HepG2 (cell line): ENCODE measurements around the gene EIF4G3. TPM values are rescaled to one million over a fixed set of nuclear protein-coding genes. Genes with fewer than 3 reads are reported as not detected.

Experiments used
- ARID3A ChIP-seq: IDR thresholded peaks from 2 replicates; pipeline ENCODE4 v1.6.1; 2012; ENCODE audit warnings: low read depth, low read length, improper control_type of control experiment
- CHCHD3 ChIP-seq: sonication (generic); formaldehyde crosslinking; IDR thresholded peaks from 2 replicates; pipeline ENCODE4 v1.8.0; 2022; ENCODE audit warnings: mild to moderate bottlenecking, missing genetic modification reagents, moderate library complexity
- CHD2 ChIP-seq: IDR thresholded peaks from 2 replicates; pipeline ENCODE4 v1.6.1; 2011; ENCODE audit warnings: low read depth, low read length, improper control_type of control experiment
- CHD4 ChIP-seq: fragments of 200-600 bp; sonication (generic); IDR thresholded peaks from 2 replicates; pipeline ENCODE4 v1.7.0; 2017; ENCODE audit warnings: mild to moderate bottlenecking, low read length, borderline replicate concordance
- ERF ChIP-seq: IDR thresholded peaks from 2 replicates; pipeline ENCODE4 v1.6.1; 2018; ENCODE audit warnings: missing biosample characterization, missing genetic modification reagents
- HDAC1 ChIP-seq: sonication (generic); formaldehyde crosslinking; IDR thresholded peaks from 2 replicates; pipeline ENCODE4 v1.5.1; 2020; ENCODE audit warnings: mild to moderate bottlenecking, missing genetic modification reagents
- MATR3 ChIP-seq: sonication (generic); formaldehyde crosslinking; IDR thresholded peaks from 2 replicates; pipeline ENCODE4 v1.4.0; 2020; ENCODE audit warnings: missing genetic modification reagents
- NFE2L2 ChIP-seq: fragments of 150-350 bp; IDR thresholded peaks from 2 replicates; pipeline ENCODE4 v1.6.1; 2014; ENCODE audit warnings: low read length
- REXO4 ChIP-seq: sonication (generic); formaldehyde crosslinking; IDR thresholded peaks from 2 replicates; pipeline ENCODE4 v1.8.0; 2022; ENCODE audit warnings: missing genetic modification reagents, mild to moderate bottlenecking, borderline replicate concordance
- SNRNP70 ChIP-seq: fragments of 200-400 bp; formaldehyde crosslinking; IDR thresholded peaks from 2 replicates; pipeline ENCODE4 v1.6.1; 2017; ENCODE audit warnings: mild to moderate bottlenecking, low read depth, low read length, moderate library complexity
- ZNF605 ChIP-seq: sonication (generic); formaldehyde crosslinking; IDR thresholded peaks from 2 replicates; pipeline ENCODE4 v1.8.0; 2022; ENCODE audit warnings: mild to moderate bottlenecking, missing genetic modification reagents
- ZNF703 ChIP-seq: sonication (generic); formaldehyde crosslinking; IDR thresholded peaks from 2 replicates; pipeline ENCODE4 v1.5.1; 2020; ENCODE audit warnings: missing genetic modification reagents, mild to moderate bottlenecking, moderate library complexity, borderline replicate concordance
- ZNF782 ChIP-seq: sonication (generic); formaldehyde crosslinking; IDR thresholded peaks from 2 replicates; pipeline ENCODE4 v1.4.0; 2020; ENCODE audit warnings: missing genetic modification reagents, mild to moderate bottlenecking, borderline replicate concordance
- ZNF790 ChIP-seq: sonication (generic); formaldehyde crosslinking; IDR thresholded peaks from 2 replicates; pipeline ENCODE4 v1.8.0; 2022; ENCODE audit warnings: missing genetic modification reagents, mild to moderate bottlenecking, borderline replicate concordance
- polyA plus RNA-seq, 8 experiments: library from polyadenylated mRNA; depleted of rRNA in 3 of 8; stranded (reverse) in 7 of 8; unstranded in 1 of 8; fragments of >200 nt; fragmentation: Illumina TruSeq in 4 of 8; extraction: Trizol in 4 of 8; gene quantifications; 2 replicates each; pipeline versions ENCODE4 v1.2.1 to v1.2.3, GENCODE V29; 2011 to 2016; ENCODE audit warnings: low read depth in 4 of 8, missing spikeins in 1 of 8, mixed read lengths in 1 of 8; ENCODE audit not compliant: insufficient read depth in 1 of 8
- total RNA-seq, 5 experiments: library from RNA; depleted of rRNA; stranded (reverse); fragments of >200 nt; fragmentation: Illumina TruSeq; extraction: Trizol; gene quantifications; 2 replicates each; pipeline ENCODE4 v1.2.3, GENCODE V29; 2016; ENCODE audit warnings: low read depth in 1 of 5
- TF ChIP-seq, protein P1 (sequence below): sonication (generic); formaldehyde crosslinking; IDR thresholded peaks from 2 replicates; pipeline ENCODE4 v1.5.0; 2020; ENCODE audit warnings: mild to moderate bottlenecking, missing genetic modification reagents
- TF ChIP-seq, protein P2 (sequence below): sonication (generic); formaldehyde crosslinking; IDR thresholded peaks from 2 replicates; pipeline ENCODE4 v1.8.0; 2022; ENCODE audit warnings: missing genetic modification reagents, mild to moderate bottlenecking, moderate library complexity, borderline replicate concordance
- TF ChIP-seq, protein P3 (sequence below): sonication (generic); formaldehyde crosslinking; IDR thresholded peaks from 2 replicates; pipeline ENCODE4 v1.4.0; 2020; ENCODE audit warnings: missing genetic modification reagents
- TF ChIP-seq, protein P4 (sequence below): sonication (generic); formaldehyde crosslinking; IDR thresholded peaks from 2 replicates; pipeline ENCODE4 v1.5.0; 2020; ENCODE audit warnings: mild to moderate bottlenecking, missing genetic modification reagents, borderline replicate concordance

EIF4G3 gene
- total and polyA plus RNA-seq, 2 of the 13 experiments (the other 11 are each of a cell fraction or from before 2014, with no cell fraction given) = 22.2 to 27.6 TPM

GRCh38 chr1:20786253-20787028 lies 390.3 kb downstream of the EIF4G3 start (continued):
- TF ChIP-seq MATR3 (no peak), ERF (CRISPR knock-in tag) (peak; percentile 82), NFE2L2 (no peak), REXO4 (no peak), ZNF782 (CRISPR knock-in tag) (no peak), HDAC1 (peak; percentile 59; the same call in 1 of the 2 replicates), SNRNP70 (no peak), CHD2 (peak; percentile 42), CHD4 (no peak), ZNF605 (CRISPR knock-in tag) (peak; percentile 43; the same call in 1 of the 2 replicates), ZNF790 (CRISPR knock-in tag) (peak; percentile 43; the same call in 1 of the 2 replicates), CHCHD3 (no peak), ARID3A (no peak), ZNF703 (CRISPR knock-in tag) (peak; percentile 69; the same call in 1 of the 2 replicates)
- TF ChIP-seq, protein P1, sequence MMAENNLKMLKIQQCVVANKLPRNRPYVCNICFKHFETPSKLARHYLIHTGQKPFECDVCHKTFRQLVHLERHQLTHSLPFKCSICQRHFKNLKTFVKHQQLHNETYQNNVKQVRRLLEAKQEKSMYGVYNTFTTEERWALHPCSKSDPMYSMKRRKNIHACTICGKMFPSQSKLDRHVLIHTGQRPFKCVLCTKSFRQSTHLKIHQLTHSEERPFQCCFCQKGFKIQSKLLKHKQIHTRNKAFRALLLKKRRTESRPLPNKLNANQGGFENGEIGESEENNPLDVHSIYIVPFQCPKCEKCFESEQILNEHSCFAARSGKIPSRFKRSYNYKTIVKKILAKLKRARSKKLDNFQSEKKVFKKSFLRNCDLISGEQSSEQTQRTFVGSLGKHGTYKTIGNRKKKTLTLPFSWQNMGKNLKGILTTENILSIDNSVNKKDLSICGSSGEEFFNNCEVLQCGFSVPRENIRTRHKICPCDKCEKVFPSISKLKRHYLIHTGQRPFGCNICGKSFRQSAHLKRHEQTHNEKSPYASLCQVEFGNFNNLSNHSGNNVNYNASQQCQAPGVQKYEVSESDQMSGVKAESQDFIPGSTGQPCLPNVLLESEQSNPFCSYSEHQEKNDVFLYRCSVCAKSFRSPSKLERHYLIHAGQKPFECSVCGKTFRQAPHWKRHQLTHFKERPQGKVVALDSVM = peak; percentile 44
- TF ChIP-seq, protein P2, sequence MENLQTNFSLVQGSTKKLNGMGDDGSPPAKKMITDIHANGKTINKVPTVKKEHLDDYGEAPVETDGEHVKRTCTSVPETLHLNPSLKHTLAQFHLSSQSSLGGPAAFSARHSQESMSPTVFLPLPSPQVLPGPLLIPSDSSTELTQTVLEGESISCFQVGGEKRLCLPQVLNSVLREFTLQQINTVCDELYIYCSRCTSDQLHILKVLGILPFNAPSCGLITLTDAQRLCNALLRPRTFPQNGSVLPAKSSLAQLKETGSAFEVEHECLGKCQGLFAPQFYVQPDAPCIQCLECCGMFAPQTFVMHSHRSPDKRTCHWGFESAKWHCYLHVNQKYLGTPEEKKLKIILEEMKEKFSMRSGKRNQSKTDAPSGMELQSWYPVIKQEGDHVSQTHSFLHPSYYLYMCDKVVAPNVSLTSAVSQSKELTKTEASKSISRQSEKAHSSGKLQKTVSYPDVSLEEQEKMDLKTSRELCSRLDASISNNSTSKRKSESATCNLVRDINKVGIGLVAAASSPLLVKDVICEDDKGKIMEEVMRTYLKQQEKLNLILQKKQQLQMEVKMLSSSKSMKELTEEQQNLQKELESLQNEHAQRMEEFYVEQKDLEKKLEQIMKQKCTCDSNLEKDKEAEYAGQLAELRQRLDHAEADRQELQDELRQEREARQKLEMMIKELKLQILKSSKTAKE (CRISPR knock-in tag) = peak; percentile 49; the same call in 1 of the 2 replicates
- TF ChIP-seq, protein P3, sequence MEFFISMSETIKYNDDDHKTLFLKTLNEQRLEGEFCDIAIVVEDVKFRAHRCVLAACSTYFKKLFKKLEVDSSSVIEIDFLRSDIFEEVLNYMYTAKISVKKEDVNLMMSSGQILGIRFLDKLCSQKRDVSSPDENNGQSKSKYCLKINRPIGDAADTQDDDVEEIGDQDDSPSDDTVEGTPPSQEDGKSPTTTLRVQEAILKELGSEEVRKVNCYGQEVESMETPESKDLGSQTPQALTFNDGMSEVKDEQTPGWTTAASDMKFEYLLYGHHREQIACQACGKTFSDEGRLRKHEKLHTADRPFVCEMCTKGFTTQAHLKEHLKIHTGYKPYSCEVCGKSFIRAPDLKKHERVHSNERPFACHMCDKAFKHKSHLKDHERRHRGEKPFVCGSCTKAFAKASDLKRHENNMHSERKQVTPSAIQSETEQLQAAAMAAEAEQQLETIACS (CRISPR knock-in tag) = peak; percentile 90
- TF ChIP-seq, protein P4, sequence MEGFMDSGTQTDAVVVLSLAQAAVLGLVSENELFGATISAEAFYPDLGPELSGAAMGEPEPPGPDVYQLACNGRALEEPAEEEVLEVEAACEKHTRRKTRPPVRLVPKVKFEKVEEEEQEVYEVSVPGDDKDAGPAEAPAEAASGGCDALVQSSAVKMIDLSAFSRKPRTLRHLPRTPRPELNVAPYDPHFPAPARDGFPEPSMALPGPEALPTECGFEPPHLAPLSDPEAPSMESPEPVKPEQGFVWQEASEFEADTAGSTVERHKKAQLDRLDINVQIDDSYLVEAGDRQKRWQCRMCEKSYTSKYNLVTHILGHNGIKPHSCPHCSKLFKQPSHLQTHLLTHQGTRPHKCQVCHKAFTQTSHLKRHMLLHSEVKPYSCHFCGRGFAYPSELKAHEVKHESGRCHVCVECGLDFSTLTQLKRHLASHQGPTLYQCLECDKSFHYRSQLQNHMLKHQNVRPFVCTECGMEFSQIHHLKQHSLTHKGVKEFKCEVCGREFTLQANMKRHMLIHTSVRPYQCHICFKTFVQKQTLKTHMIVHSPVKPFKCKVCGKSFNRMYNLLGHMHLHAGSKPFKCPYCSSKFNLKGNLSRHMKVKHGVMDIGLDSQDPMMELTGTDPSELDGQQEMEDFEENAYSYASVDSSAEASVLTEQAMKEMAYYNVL (CRISPR knock-in tag) = peak; percentile 48; the same call in 1 of the 2 replicates
